SK-N-SH (cell line): ENCODE measurements around the gene SLC46A3.

Source experiments
- CTCF ChIP-seq: fragments of 200-600 bp; sonication (generic); IDR thresholded peaks from 2 replicates; pipeline ENCODE4 v1.6.1; 2017; ENCODE audit warnings: antibody characterized with exemption, mild to moderate bottlenecking, moderate library complexity
- EP300 ChIP-seq, 2 experiments: IDR thresholded peaks; 2 replicates each; pipeline versions ENCODE4 v1.4.0 to v1.6.1; 2012; ENCODE audit warnings: borderline replicate concordance in 1 of 2, low read depth in 1 of 2, low read length in 1 of 2
- MAX ChIP-seq: IDR thresholded peaks from 2 replicates; pipeline ENCODE4 v1.4.0; 2012; ENCODE audit warnings: low read depth
- POLR2AphosphoS5 ChIP-seq: IDR thresholded peaks from 2 replicates; pipeline ENCODE4 v1.6.1; 2012; ENCODE audit warnings: low read depth, low read length
- RCOR1 ChIP-seq: fragments of 150-350 bp; IDR thresholded peaks from 2 replicates; pipeline ENCODE4 v1.6.1; 2017; ENCODE audit warnings: antibody characterized with exemption, low read length
- REST ChIP-seq: IDR thresholded peaks from 2 replicates; pipeline ENCODE4 v1.6.1; 2012; ENCODE audit warnings: mild to moderate bottlenecking, low read depth, low read length, moderate library complexity
- RXRA ChIP-seq: IDR thresholded peaks from 2 replicates; pipeline ENCODE4 v1.4.0; 2012; ENCODE audit warnings: low read depth, mild to moderate bottlenecking, borderline replicate concordance
- SIN3A ChIP-seq: IDR thresholded peaks from 2 replicates; pipeline ENCODE4 v1.6.1; 2012; ENCODE audit warnings: low read depth, mild to moderate bottlenecking, low read length, moderate library complexity, borderline replicate concordance
- TF ChIP-seq, protein P1 (sequence below): fragments of 150-350 bp; IDR thresholded peaks from 2 replicates; pipeline ENCODE4 v1.6.1; 2017; ENCODE audit warnings: antibody characterized with exemption, low read length, low read depth, borderline replicate concordance

GRCh38 chr13:28685114-28685513 is 33.7 kb downstream of the SLC46A3 start:
- TF ChIP-seq CTCF: no peak
- TF ChIP-seq, protein P1, sequence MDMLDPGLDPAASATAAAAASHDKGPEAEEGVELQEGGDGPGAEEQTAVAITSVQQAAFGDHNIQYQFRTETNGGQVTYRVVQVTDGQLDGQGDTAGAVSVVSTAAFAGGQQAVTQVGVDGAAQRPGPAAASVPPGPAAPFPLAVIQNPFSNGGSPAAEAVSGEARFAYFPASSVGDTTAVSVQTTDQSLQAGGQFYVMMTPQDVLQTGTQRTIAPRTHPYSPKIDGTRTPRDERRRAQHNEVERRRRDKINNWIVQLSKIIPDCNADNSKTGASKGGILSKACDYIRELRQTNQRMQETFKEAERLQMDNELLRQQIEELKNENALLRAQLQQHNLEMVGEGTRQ: no peak
- TF ChIP-seq POLR2AphosphoS5: no peak
- TF ChIP-seq EP300 (IDR thresholded peaks at IDR 0.05; ENCODE audit: borderline replicate concordance in 1 of 2, low read depth in 1 of 2, low read length in 1 of 2): no peak
- no peak for TF ChIP-seq SIN3A
- no peak for TF ChIP-seq RCOR1
- TF ChIP-seq REST: no peak
- TF ChIP-seq RXRA: no peak
- no peak for TF ChIP-seq MAX
